Activated CD8-positive, alpha-beta memory T cell treated with anti-CD3 and anti-CD28 coated beads for 24 hours (primary cell): ENCODE measurements around the gene EXOC7.

Source experiments
- DNase-seq: peaks from one replicate; pipeline ENCODE4 v3.0.0-alpha.2; 2020

Gene EXOC7

DNA sequence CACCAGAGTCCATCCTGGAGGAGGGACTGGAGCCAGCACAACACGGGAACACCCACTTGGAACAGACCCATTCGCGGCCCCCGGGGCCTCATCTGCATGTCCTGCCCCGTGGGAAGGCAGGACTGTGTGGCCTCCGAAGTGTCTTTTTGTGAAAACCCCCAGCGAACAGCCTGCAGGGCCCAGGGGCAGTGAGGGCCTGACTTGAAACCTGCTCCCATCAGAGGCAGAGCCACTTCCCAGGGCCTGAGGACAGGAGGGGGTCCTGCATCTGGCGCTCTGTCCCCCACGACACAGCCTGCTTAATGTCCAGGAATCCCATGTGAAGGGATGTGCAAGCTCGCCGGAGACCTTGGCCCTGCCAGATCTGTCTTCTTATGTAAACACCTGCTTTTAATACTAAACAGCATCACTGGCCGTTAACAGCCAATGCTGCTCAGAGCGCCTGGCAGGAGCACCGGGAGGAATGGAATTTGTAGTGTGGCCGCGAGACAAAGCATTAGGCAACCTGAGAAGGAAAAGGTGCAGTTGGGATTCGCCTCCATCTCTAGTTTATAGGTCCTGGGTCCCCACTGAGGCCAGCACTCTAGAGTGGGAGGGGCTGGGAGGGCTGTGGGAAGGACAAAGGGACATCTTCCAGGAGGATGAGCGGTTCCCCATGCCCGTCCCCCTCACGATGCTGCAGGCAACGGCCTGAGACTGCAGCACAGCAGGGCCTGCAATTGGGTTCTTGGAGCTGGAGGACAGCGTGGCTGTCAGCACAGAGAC is 66.9 kb downstream of the EXOC7 start:
- DNase-seq: no peak

DNA sequence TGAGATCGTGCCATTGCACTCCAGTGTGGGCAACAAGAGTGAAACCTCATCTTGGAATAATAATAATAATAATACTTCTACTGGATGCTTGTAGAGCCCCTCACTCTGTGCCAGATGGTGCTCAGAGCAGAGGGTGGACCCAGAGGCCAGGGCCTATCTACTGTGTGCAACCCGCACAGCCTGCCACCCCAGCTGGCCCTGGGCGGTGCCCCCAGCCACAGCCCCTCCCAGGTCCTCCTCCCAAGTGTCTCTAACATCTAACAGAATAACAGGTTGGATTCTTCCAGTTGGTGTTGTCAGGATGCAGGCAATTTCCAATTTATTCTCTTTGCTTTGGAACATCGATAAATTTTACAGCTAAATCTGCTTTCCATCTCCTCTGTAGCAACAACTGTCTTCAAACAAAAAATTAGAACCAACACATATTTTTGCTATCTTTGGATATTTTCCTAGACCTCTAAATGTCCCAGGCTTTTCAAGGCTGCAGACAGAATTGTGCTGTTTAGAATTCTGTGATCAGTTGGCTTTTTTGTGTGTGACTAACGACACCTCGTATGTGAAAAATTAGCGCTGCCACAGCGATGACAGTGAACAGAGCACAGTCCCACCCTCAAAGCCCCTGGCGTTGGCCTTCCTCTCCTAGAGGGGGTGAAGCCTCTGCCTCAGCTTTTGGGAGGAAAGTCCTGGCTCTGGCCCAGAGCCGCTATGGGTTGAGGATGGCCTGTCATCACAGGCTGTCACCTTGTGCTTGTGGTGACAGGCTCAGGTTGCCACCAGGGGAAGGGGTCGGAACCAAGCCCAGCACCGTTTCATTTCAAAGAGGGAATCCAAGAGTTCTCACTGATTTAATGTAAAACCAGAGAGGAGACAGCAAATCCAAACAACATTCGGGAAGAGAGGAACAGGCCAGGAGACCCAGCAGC is 68.9 kb downstream of the EXOC7 start:
- no peak for DNase-seq

DNA sequence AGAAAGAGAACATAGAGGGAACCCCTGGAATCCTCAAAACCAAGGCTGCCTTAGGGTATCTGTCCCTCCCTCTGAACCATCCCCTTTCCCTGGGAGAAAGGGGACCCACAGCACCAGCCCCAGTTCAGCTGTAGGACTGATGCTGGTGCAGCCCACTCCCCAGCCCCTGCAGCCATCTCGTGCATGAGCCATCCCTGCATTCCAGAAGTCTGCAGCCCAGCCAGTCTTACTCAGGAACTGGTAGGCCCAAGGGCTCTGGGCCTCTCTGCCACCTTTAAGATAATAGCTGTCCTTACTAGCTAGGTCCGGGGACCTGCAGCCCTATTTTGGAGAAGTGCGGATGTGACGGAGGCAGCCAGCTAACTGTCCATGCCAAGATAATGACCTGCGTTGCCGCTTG is 70.4 kb downstream of the EXOC7 start:
- no peak for DNase-seq

DNA sequence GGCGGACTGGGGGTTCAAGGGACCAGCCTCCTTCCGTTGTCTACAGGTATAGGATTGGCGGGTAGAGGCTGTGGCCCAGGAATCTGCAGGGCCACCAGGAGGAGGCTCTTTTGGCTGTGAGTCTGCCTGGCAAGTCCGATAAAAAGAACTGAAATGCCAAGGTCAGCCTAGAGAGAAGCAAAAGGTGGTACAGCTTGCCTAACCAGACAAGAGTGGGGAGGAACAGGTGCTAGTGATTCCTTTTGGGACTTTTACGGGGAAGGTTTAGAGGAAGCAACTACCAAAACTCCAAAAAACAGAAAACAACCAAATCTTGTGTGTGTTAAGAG is 70.8 kb downstream of the EXOC7 start:
- DNase-seq: no peak

DNA sequence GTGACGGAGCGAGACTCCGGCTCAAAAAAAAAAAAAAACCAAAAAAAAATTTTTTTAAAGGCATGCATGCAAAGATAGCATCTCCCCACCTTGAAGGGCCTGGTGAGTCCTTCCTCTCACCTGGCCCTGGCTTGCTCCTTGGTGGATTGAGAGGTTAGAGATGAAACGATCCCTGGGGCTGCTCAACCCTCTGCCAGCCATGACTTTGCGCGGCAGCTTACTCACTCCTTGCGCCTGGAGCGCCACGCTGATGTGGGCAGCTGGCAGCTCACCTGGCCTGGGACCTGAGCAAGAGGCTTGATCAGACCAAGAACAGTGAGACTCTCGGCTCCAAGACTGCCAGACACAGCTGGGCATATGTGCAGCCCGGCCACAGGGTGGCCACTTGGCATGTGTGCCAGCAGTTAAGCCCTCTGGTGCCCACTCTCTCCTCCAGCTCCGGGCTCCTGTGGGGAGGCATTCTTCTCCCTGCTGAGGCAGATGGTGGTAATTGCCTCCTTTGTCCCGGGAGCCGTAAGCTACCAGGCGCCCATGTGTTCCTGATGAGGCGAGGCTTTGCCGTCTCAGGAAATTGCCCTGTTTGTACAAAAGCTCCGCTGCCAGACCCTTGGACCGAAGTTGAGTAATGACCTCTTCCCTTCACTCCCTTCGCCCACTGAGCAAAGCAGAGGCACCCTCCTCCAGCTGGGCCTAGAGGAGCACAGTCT is 71.4 kb downstream of the EXOC7 start:
- DNase-seq: no peak
